Peyer's patch (tissue), 4 donors: Measurements from ENCODE around the gene CYB5B.

Experiments
- POLR2A ChIP-seq, 2 donors: fragments of 450-650 bp; IDR thresholded peaks; one replicate each; pipeline ENCODE4 v1.5.1; 2017; ENCODE audit warnings: antibody characterized with exemption in 2 of 2, mild to moderate bottlenecking in 2 of 2, moderate library complexity in 2 of 2
- TF ChIP-seq, protein P1 (sequence below), 6 experiments: fragments of 450-650 bp in 4 of 6; fragments of 200-600 bp in 2 of 6; sonication (generic) in 1 of 6; IDR thresholded peaks; one replicate each; pipeline ENCODE4 v1.5.1; 2017 to 2019; ENCODE audit warnings: antibody characterized with exemption in 6 of 6, mild to moderate bottlenecking in 3 of 6, moderate library complexity in 1 of 6

GRCh38 chr16:69500496-69500895, 76.1 kb downstream of the CYB5B start:
- TF ChIP-seq, protein P1, sequence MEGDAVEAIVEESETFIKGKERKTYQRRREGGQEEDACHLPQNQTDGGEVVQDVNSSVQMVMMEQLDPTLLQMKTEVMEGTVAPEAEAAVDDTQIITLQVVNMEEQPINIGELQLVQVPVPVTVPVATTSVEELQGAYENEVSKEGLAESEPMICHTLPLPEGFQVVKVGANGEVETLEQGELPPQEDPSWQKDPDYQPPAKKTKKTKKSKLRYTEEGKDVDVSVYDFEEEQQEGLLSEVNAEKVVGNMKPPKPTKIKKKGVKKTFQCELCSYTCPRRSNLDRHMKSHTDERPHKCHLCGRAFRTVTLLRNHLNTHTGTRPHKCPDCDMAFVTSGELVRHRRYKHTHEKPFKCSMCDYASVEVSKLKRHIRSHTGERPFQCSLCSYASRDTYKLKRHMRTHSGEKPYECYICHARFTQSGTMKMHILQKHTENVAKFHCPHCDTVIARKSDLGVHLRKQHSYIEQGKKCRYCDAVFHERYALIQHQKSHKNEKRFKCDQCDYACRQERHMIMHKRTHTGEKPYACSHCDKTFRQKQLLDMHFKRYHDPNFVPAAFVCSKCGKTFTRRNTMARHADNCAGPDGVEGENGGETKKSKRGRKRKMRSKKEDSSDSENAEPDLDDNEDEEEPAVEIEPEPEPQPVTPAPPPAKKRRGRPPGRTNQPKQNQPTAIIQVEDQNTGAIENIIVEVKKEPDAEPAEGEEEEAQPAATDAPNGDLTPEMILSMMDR (IDR thresholded peaks at IDR 0.05), result no peak
- no peak for TF ChIP-seq POLR2A (IDR thresholded peaks at IDR 0.05)
